Fibroblast of the aortic adventitia (primary cell): ENCODE data around the gene PRDM11. TPM values are rescaled to one million over a fixed set of nuclear protein-coding genes. Genes with fewer than 3 reads are reported as not detected.
"Not testable (repeated sequence)": the region's sequence is repeated elsewhere in the genome, so short reads cannot be mapped to it uniquely, and the experiment has no call there.

Experiments
- DNase-seq: peaks from one replicate; pipeline ENCODE4 v3.0.0-alpha.2; 2010; ENCODE audit warnings: low read depth
- H3K4me3 ChIP-seq: 2 replicates; pipeline ENCODE4 v1.5.1; 2011; ENCODE audit warnings: low read depth, mild to moderate bottlenecking, control low read depth, low read length, moderate library complexity
- CTCF ChIP-seq: IDR thresholded peaks from 2 replicates; pipeline ENCODE4 v1.5.1; 2011; ENCODE audit warnings: mild to moderate bottlenecking, low read length, control low read depth, inconsistent platforms; ENCODE audit not compliant: insufficient read depth
- total RNA-seq: library from RNA; depleted of rRNA; stranded (reverse); fragments of >200 nt; gene quantifications from 2 replicates; pipeline ENCODE4 v1.2.3, GENCODE V29; 2012; ENCODE audit warnings: low replicate concordance

Gene PRDM11
- total RNA-seq, 1 donor = 5.3 TPM

- no peak for DNase-seq
- no peak overlapping the region for H3K4me3 ChIP-seq
- TF ChIP-seq CTCF = no peak
Measured at GRCh38 chr11:45108070-45109064, 38.1 kb upstream of the PRDM11 start.

GRCh38 chr11:45109400-45109799 is 37.0 kb upstream of the PRDM11 start:
- no peak for TF ChIP-seq CTCF
- no peak for DNase-seq
- H3K4me3 ChIP-seq = no peak overlapping the region

- no peak overlapping the region for H3K4me3 ChIP-seq
- DNase-seq = peak; percentile 82
- peak; percentile 75 for TF ChIP-seq CTCF
Measured at GRCh38 chr11:45110562-45110961, 35.9 kb upstream of the PRDM11 start.

- no peak for DNase-seq
- no peak for TF ChIP-seq CTCF
Measured at GRCh38 chr11:45113807-45114206, 32.6 kb upstream of the PRDM11 start.

GRCh38 chr11:45127836-45128235 is 18.6 kb upstream of the PRDM11 start:
- DNase-seq, H3K4me3 ChIP-seq: not testable (repeated sequence)

More at GRCh38 chr11:45113807-45114206, 32.6 kb upstream of the PRDM11 start:
- H3K4me3 ChIP-seq = no peak overlapping the region

- no peak overlapping the region for H3K4me3 ChIP-seq
- DNase-seq = no peak
- no peak for TF ChIP-seq CTCF
Measured at GRCh38 chr11:45133878-45134277, 12.6 kb upstream of the PRDM11 start.

GRCh38 chr11:45141171-45141570 is 5.3 kb upstream of the PRDM11 start:
- DNase-seq = no peak
- no peak overlapping the region for H3K4me3 ChIP-seq
- TF ChIP-seq CTCF = no peak
